Skeletal muscle tissue (tissue), 4 donors: Measurements from ENCODE around the gene ENTR1. TPM values are rescaled to one million over a fixed set of nuclear protein-coding genes. Genes with fewer than 3 reads are reported as not detected.

Experiments
- H3K27ac ChIP-seq: one replicate; pipeline ENCODE4 v1.7.0; 2013; ENCODE audit warnings: mild to moderate bottlenecking, low read depth, low read length, inconsistent platforms
- H3K27me3 ChIP-seq, 3 donors: one replicate each; pipeline ENCODE4 v1.7.0; 2013; ENCODE audit warnings: low read length in 3 of 3; ENCODE audit not compliant: control insufficient read depth in 3 of 3, insufficient read depth in 3 of 3
- H3K36me3 ChIP-seq, 3 donors: one replicate each; pipeline ENCODE4 v1.7.0; 2013; ENCODE audit warnings: low read length in 3 of 3; ENCODE audit not compliant: control insufficient read depth in 3 of 3, insufficient read depth in 3 of 3
- H3K4me1 ChIP-seq, 3 donors: one replicate each; pipeline ENCODE4 v1.7.0; 2013; ENCODE audit warnings: low read length in 3 of 3, mild to moderate bottlenecking in 3 of 3; ENCODE audit not compliant: control insufficient read depth in 3 of 3, insufficient read depth in 3 of 3
- H3K4me3 ChIP-seq, 3 donors: one replicate each; pipeline ENCODE4 v1.7.0; 2013; ENCODE audit warnings: low read length in 3 of 3
- H3K9ac ChIP-seq, 3 donors: one replicate each; pipeline ENCODE4 v1.7.0; 2013; ENCODE audit warnings: low read length in 3 of 3, mild to moderate bottlenecking in 3 of 3, moderate library complexity in 2 of 3, low read depth in 1 of 3
- H3K9me3 ChIP-seq, 3 donors: one replicate each; pipeline ENCODE4 v1.7.0; 2013; ENCODE audit warnings: low read length in 3 of 3; ENCODE audit not compliant: control insufficient read depth in 3 of 3
- total RNA-seq: library from RNA; depleted of rRNA; stranded (reverse); fragments of >200 nt; gene quantifications from one replicate; pipeline ENCODE4 v1.2.3, GENCODE V29; 2014
- donor health status: Osteomylitis.

ENTR1 gene
- total RNA-seq, 1 donor from 2014 or later = 7.8 TPM

- Histone ChIP-seq H3K27me3 (no peaks in the 10 kb centered on the region), H3K27ac (no peak overlapping the region), H3K4me1 (peaks cover 19 to 21% (median 20%) of the 10 kb centered on the region in 3 donors), H3K36me3 (peaks cover 41 to 42% (median 42%) of the 10 kb centered on the region in 3 donors), H3K9ac (peak overlapping the region; percentile 69 to 88 (median 84)), H3K9me3 (no peaks in the 10 kb centered on the region), H3K4me3 (peak overlapping the region; percentile 85 to 88 (median 87))
These were observed 11.0 kb downstream of the ENTR1 start for GRCh38 chr9:136399176-136400037.

GRCh38 chr9:136398286-136398685 lies 12.1 kb downstream of the ENTR1 start:
- H3K4me1 ChIP-seq = peaks cover 19 to 21% (median 20%) of the 10 kb centered on the region in 3 donors
- peaks cover 36 to 48% (median 37%) of the 10 kb centered on the region in 3 donors for H3K36me3 ChIP-seq
- H3K27ac ChIP-seq = no peak overlapping the region
- no peaks in the 10 kb centered on the region for H3K27me3 ChIP-seq
- peak overlapping the region in 1 of 3 donors; percentile 3 for H3K9ac ChIP-seq
- H3K9me3 ChIP-seq = no peaks in the 10 kb centered on the region
- H3K4me3 ChIP-seq = no peak overlapping the region

- Histone ChIP-seq H3K36me3 (peaks cover 37 to 54% (median 40%) of the 10 kb centered on the region in 3 donors), H3K4me1 (peaks cover 19 to 21% (median 20%) of the 10 kb centered on the region in 3 donors), H3K9ac (no peak overlapping the region), H3K27me3 (no peaks in the 10 kb centered on the region), H3K9me3 (no peaks in the 10 kb centered on the region), H3K27ac (no peak overlapping the region), H3K4me3 (no peak overlapping the region)
These were observed 12.8 kb downstream of the ENTR1 start for GRCh38 chr9:136397643-136398042.

- no peak overlapping the region for H3K4me3 ChIP-seq
- no peaks in the 10 kb centered on the region for H3K27me3 ChIP-seq
- H3K36me3 ChIP-seq = peaks cover 45 to 58% (median 47%) of the 10 kb centered on the region in 3 donors
- peaks cover 19 to 21% (median 20%) of the 10 kb centered on the region in 3 donors for H3K4me1 ChIP-seq
- no peaks in the 10 kb centered on the region for H3K9me3 ChIP-seq
- no peak overlapping the region for H3K27ac ChIP-seq
- no peak overlapping the region for H3K9ac ChIP-seq
These were observed 14.2 kb downstream of the ENTR1 start for GRCh38 chr9:136396219-136396515.

GRCh38 chr9:136395345-136396218 lies 14.8 kb downstream of the ENTR1 start:
- no peaks in the 10 kb centered on the region for H3K9me3 ChIP-seq
- peaks cover 44 to 58% (median 47%) of the 10 kb centered on the region in 3 donors for H3K36me3 ChIP-seq
- H3K4me3 ChIP-seq = no peak overlapping the region
- peaks cover 16 to 19% (median 17%) of the 10 kb centered on the region in 3 donors for H3K4me1 ChIP-seq
- no peak overlapping the region for H3K9ac ChIP-seq
- no peak overlapping the region for H3K27ac ChIP-seq
- no peaks in the 10 kb centered on the region for H3K27me3 ChIP-seq

GRCh38 chr9:136395020-136395340 lies 15.4 kb downstream of the ENTR1 start:
- Histone ChIP-seq H3K36me3 (peaks cover 44 to 59% (median 48%) of the 10 kb centered on the region in 3 donors), H3K4me3 (no peak overlapping the region), H3K4me1 (peaks cover 12 to 14% (median 13%) of the 10 kb centered on the region in 3 donors), H3K9me3 (no peaks in the 10 kb centered on the region), H3K27ac (no peak overlapping the region), H3K9ac (no peak overlapping the region), H3K27me3 (no peaks in the 10 kb centered on the region)

- Histone ChIP-seq H3K4me1 (peaks cover 11 to 12% (median 11%) of the 10 kb centered on the region in 3 donors), H3K36me3 (peaks cover 49 to 63% (median 52%) of the 10 kb centered on the region in 3 donors), H3K9me3 (no peaks in the 10 kb centered on the region)
These were observed 15.9 kb downstream of the ENTR1 start for GRCh38 chr9:136394312-136395019.

GRCh38 chr9:136393531-136393930 lies 16.9 kb downstream of the ENTR1 start:
- Histone ChIP-seq H3K9me3 (no peaks in the 10 kb centered on the region), H3K27ac (no peak overlapping the region), H3K36me3 (peaks cover 54 to 72% (median 61%) of the 10 kb centered on the region in 3 donors), H3K9ac (no peak overlapping the region), H3K4me1 (peaks cover 2 to 3% (median 2%) of the 10 kb centered on the region in 3 donors), H3K27me3 (no peaks in the 10 kb centered on the region), H3K4me3 (no peak overlapping the region)

More at GRCh38 chr9:136394312-136395019, 15.9 kb downstream of the ENTR1 start:
- no peak overlapping the region for H3K4me3 ChIP-seq
- H3K27ac ChIP-seq = no peak overlapping the region
- no peaks in the 10 kb centered on the region for H3K27me3 ChIP-seq
- no peak overlapping the region for H3K9ac ChIP-seq

- no peak overlapping the region for H3K4me3 ChIP-seq
- H3K9ac ChIP-seq = no peak overlapping the region
- H3K9me3 ChIP-seq = no peaks in the 10 kb centered on the region
- no peak overlapping the region for H3K27ac ChIP-seq
- no peaks in the 10 kb centered on the region for H3K27me3 ChIP-seq
- peaks cover 59 to 74% (median 60%) of the 10 kb centered on the region in 3 donors for H3K36me3 ChIP-seq
- H3K4me1 ChIP-seq = no peaks in the 10 kb centered on the region
These were observed 17.6 kb downstream of the ENTR1 start for GRCh38 chr9:136392538-136393449.
